HepG2 (cell line): ENCODE results near the gene ZCCHC7. TPM values are rescaled to one million over a fixed set of nuclear protein-coding genes. Genes with fewer than 3 reads are reported as not detected.

Experiments
- ATAC-seq: fragments of 200-7000 bp; cut with Tn5 transposase; 3 replicates; pipeline ENCODE4 v1.9.1; 2020; ENCODE audit warnings: mild to moderate bottlenecking, moderate library complexity
- BruUV-seq: library from RNA; stranded (reverse); fragments of 400-500 nt; replicated peaks from 2 replicates; lab custom pipeline; 2021; lab: Mats Ljungman, UMichigan
- CTCF ChIA-PET: fragments of 300-600 bp; formaldehyde crosslinking; extraction: SDS; loops from one replicate; lab custom pipeline; 2021; ENCODE audit warnings: low total read pairs, inconsistent platforms, low intra/inter-chr PET ratio; lab: Yijun Ruan, JAX
- POLR2A ChIA-PET: fragments of 350-600 bp; sonication (Branson Sonifier 250); formaldehyde crosslinking; loops from one replicate; lab custom pipeline; 2020; ENCODE audit warnings: antibody characterized with exemption, inconsistent platforms; lab: Yijun Ruan, JAX
- DNase-seq: peaks from one replicate; pipeline ENCODE4 v3.0.0-alpha.2; 2015; ENCODE audit warnings: low spot score
- FAIRE-seq: peaks from 3 replicates; lab custom pipeline; 2011; peaks lifted over from hg19 to GRCh38; lab: Jason Lieb, UNC
- H2AFZ ChIP-seq: one replicate; pipeline ENCODE4 v1.6.1; 2011; ENCODE audit warnings: low read length, inconsistent platforms
- H3K27ac ChIP-seq: fragments of 300-600 bp; 3 replicates; pipeline ENCODE4 v1.8.0; 2011; ENCODE audit warnings: mixed run types, mild to moderate bottlenecking, mixed read lengths, low read length, inconsistent platforms; ENCODE audit not compliant: insufficient read depth; ENCODE audit errors: extremely low read length
- H3K27me3 ChIP-seq, 2 experiments: fragments of 200-600 bp in 1 of 2; 2 replicates in 1 of 2; 3 replicates in 1 of 2; pipeline versions ENCODE4 v1.6.0 to v1.8.0; 2011; ENCODE audit warnings: low read length in 2 of 2, mild to moderate bottlenecking in 2 of 2, moderate library complexity in 2 of 2, inconsistent platforms in 1 of 2; ENCODE audit not compliant: insufficient read depth in 2 of 2, control insufficient read depth in 1 of 2
- H3K36me3 ChIP-seq, 2 experiments: fragments of 200-600 bp in 1 of 2; replicated peaks in 1 of 2; 2 replicates in 1 of 2; 3 replicates in 1 of 2; pipeline versions ENCODE4 v1.5.1 to v1.8.0; 2011; ENCODE audit warnings: low read length in 2 of 2, inconsistent platforms in 1 of 2; ENCODE audit not compliant: insufficient read depth in 2 of 2, control insufficient read depth in 1 of 2
- H3K4me1 ChIP-seq: 2 replicates; pipeline ENCODE4 v1.5.1; 2012; ENCODE audit warnings: low read length, inconsistent platforms; ENCODE audit not compliant: insufficient read depth
- H3K4me2 ChIP-seq: 2 replicates; pipeline ENCODE4 v1.6.0; 2011; ENCODE audit warnings: low read depth, low read length, inconsistent platforms
- H3K4me3 ChIP-seq, 3 experiments: fragments of 200-600 bp in 1 of 3; sonication (generic), shearing (Covaris generic) in 1 of 3; replicated peaks in 1 of 3; 2 replicates each; pipeline ENCODE4 v1.5.1; 2011 to 2016; ENCODE audit warnings: low read length in 3 of 3, inconsistent platforms in 2 of 3, low read depth in 2 of 3, mild to moderate bottlenecking in 2 of 3, control low read depth in 1 of 3, mixed read lengths in 1 of 3; ENCODE audit not compliant: insufficient read depth in 1 of 3
- H3K79me2 ChIP-seq: one replicate; pipeline ENCODE4 v1.6.1; 2011; ENCODE audit warnings: low read length, inconsistent platforms; ENCODE audit not compliant: insufficient read depth
- H3K9ac ChIP-seq: 2 replicates; pipeline ENCODE4 v1.6.0; 2011; ENCODE audit warnings: mild to moderate bottlenecking, low read depth, low read length, inconsistent platforms; ENCODE audit not compliant: insufficient read depth
- H3K9me3 ChIP-seq: 2 replicates; pipeline ENCODE4 v1.5.1; 2012; ENCODE audit warnings: mild to moderate bottlenecking, low read length
- H4K20me1 ChIP-seq: 2 replicates; pipeline ENCODE4 v1.6.0; 2011; ENCODE audit warnings: inconsistent platforms, mild to moderate bottlenecking, low read length, moderate library complexity; ENCODE audit not compliant: insufficient read depth
- ASH2L ChIP-seq: fragments of 300-600, 200-600 bp; sonication (generic); IDR thresholded peaks from 2 replicates; pipeline ENCODE4 v1.7.0; 2017; ENCODE audit warnings: low read depth, mild to moderate bottlenecking, moderate library complexity, mixed read lengths, low read length; ENCODE audit not compliant: insufficient read length
- BRCA1 ChIP-seq: sonication (generic); formaldehyde crosslinking; IDR thresholded peaks from 2 replicates; pipeline ENCODE4 v1.4.0; 2020; ENCODE audit warnings: missing genetic modification reagents
- ERF ChIP-seq: IDR thresholded peaks from 2 replicates; pipeline ENCODE4 v1.6.1; 2018; ENCODE audit warnings: missing biosample characterization, missing genetic modification reagents
- GMEB1 ChIP-seq: sonication (generic); formaldehyde crosslinking; IDR thresholded peaks from 2 replicates; pipeline ENCODE4 v1.5.1; 2020; ENCODE audit warnings: missing genetic modification reagents, mild to moderate bottlenecking, borderline replicate concordance
- MED1 ChIP-seq: sonication (generic); formaldehyde crosslinking; IDR thresholded peaks from 2 replicates; pipeline ENCODE4 v1.4.0; 2020; ENCODE audit warnings: missing genetic modification reagents
- MTERF4 ChIP-seq: sonication (generic); formaldehyde crosslinking; IDR thresholded peaks from 2 replicates; pipeline ENCODE4 v1.8.0; 2023; ENCODE audit warnings: mild to moderate bottlenecking, missing genetic modification reagents
- NFE2 ChIP-seq: sonication (generic); formaldehyde crosslinking; IDR thresholded peaks from 2 replicates; pipeline ENCODE4 v1.4.0; 2020; ENCODE audit warnings: missing genetic modification reagents
- SP140L ChIP-seq: sonication (generic); formaldehyde crosslinking; IDR thresholded peaks from 2 replicates; pipeline ENCODE4 v1.4.0; 2020; ENCODE audit warnings: missing genetic modification reagents, borderline replicate concordance
- THAP11 ChIP-seq: IDR thresholded peaks from 2 replicates; pipeline ENCODE4 v1.6.1; 2016; ENCODE audit warnings: missing biosample characterization, missing genetic modification reagents
- ZBTB8A ChIP-seq: sonication (generic); formaldehyde crosslinking; IDR thresholded peaks from 2 replicates; pipeline ENCODE4 v1.4.0; 2020; ENCODE audit warnings: mild to moderate bottlenecking, low read depth, missing genetic modification reagents, borderline replicate concordance
- ZNF138 ChIP-seq: sonication (generic); formaldehyde crosslinking; IDR thresholded peaks from 2 replicates; pipeline ENCODE4 v1.5.0; 2020; ENCODE audit warnings: mild to moderate bottlenecking, low read depth, missing genetic modification reagents
- ZNF552 ChIP-seq: sonication (generic); formaldehyde crosslinking; IDR thresholded peaks from 2 replicates; pipeline ENCODE4 v1.9.0; 2022; ENCODE audit warnings: missing genetic modification reagents, mild to moderate bottlenecking, borderline replicate concordance
- ZNF572 ChIP-seq: sonication (generic); formaldehyde crosslinking; IDR thresholded peaks from 2 replicates; pipeline ENCODE4 v1.5.1; 2020; ENCODE audit warnings: mild to moderate bottlenecking, missing genetic modification reagents
- ZNF747 ChIP-seq: sonication (generic); formaldehyde crosslinking; IDR thresholded peaks from 2 replicates; pipeline ENCODE4 v1.8.1; 2023; ENCODE audit warnings: missing genetic modification reagents, mild to moderate bottlenecking, borderline replicate concordance
- ZNF788 ChIP-seq: sonication (generic); formaldehyde crosslinking; IDR thresholded peaks from 2 replicates; pipeline ENCODE4 v1.5.0; 2020; ENCODE audit warnings: mild to moderate bottlenecking, missing genetic modification reagents, borderline replicate concordance
- ZNF83 ChIP-seq: sonication (generic); formaldehyde crosslinking; IDR thresholded peaks from 2 replicates; pipeline ENCODE4 v1.4.0; 2020; ENCODE audit warnings: missing genetic modification reagents, mild to moderate bottlenecking, borderline replicate concordance
- ZSCAN30 ChIP-seq: sonication (generic); formaldehyde crosslinking; IDR thresholded peaks from 2 replicates; pipeline ENCODE4 v1.5.0; 2020; ENCODE audit warnings: mild to moderate bottlenecking, missing genetic modification reagents
- WGBS: methylation state at CpG from one replicate; pipeline ENCODE4 v1.1.6; 2017; ENCODE audit warnings: low lambda C conversion rate; 5-methylcytosine and 5-hydroxymethylcytosine counted together
- in situ Hi-C: cut with HindIII; loops from 2 replicates; pipeline ENCODE4 v1.10.0; 2017; ENCODE audit warnings: low pct_unique_long_range_greater_than_20kb; ENCODE audit not compliant: extremely low pct_ligation_motif_present
- intact Hi-C: fragments of 100-400 bp; cut with micrococcal nuclease; formaldehyde crosslinking; loops from one replicate; pipeline ENCODE4 v1.10.0; 2022; ENCODE audit not compliant: unreplicated experiment
- polyA plus RNA-seq, 8 experiments: library from polyadenylated mRNA; depleted of rRNA in 3 of 8; stranded (reverse) in 7 of 8; unstranded in 1 of 8; fragments of >200 nt; fragmentation: Illumina TruSeq in 4 of 8; extraction: Trizol in 4 of 8; gene quantifications; 2 replicates each; pipeline versions ENCODE4 v1.2.1 to v1.2.3, GENCODE V29; 2011 to 2016; ENCODE audit warnings: low read depth in 4 of 8, missing spikeins in 1 of 8, mixed read lengths in 1 of 8; ENCODE audit not compliant: insufficient read depth in 1 of 8
- total RNA-seq, 5 experiments: library from RNA; depleted of rRNA; stranded (reverse); fragments of >200 nt; fragmentation: Illumina TruSeq; extraction: Trizol; gene quantifications; 2 replicates each; pipeline ENCODE4 v1.2.3, GENCODE V29; 2016; ENCODE audit warnings: low read depth in 1 of 5
- TF ChIP-seq, protein P1 (sequence below): sonication (generic); formaldehyde crosslinking; IDR thresholded peaks from 2 replicates; pipeline ENCODE4 v1.4.0; 2020; ENCODE audit warnings: missing genetic modification reagents

ZCCHC7 gene
- total and polyA plus RNA-seq, 2 of the 13 experiments (the other 11 are each of a cell fraction or from before 2014, with no cell fraction given): 13.6 to 19.3 TPM

DNA sequence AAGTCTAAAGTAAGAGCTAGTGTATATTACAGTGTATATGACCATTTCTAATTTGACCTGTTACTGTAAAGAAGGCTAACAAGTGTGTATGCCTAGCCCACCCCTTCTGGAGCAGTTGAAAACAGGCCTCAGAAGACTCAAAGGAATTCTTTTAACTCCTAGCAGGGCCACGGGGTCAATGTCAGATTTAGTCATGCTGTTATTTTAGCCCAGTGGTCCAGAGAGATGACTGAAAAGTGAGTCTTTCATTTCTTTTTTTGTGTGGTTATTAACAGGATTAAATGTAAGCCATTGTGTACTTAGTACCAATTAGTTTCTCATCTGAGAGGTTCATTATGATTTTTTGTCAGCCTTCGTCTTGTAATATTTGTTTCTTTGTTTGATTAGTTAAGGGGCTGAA lies 24.4 kb downstream of the ZCCHC7 start:
- FAIRE-seq (no peak), DNase-seq (peak; percentile 15), ATAC-seq (no peak)
- 78% methylated on average over 2 of the region's 2 CpGs for WGBS
- Histone ChIP-seq H3K36me3 (no peaks in the 10 kb centered on the region), H3K27ac (no peak overlapping the region), H2AFZ (no peak overlapping the region), H3K9me3 (no peaks in the 10 kb centered on the region), H3K4me3 (no peak overlapping the region), H4K20me1 (no peaks in the 10 kb centered on the region), H3K4me1 (peaks cover 8% of the 10 kb centered on the region), H3K79me2 (peaks cover 6% of the 10 kb centered on the region), H3K27me3 (no peaks in the 10 kb centered on the region), H3K4me2 (no peak overlapping the region), H3K9ac (no peak overlapping the region)
- no TSS peak for BruUV-seq
- ChIA-PET CTCF (no interaction called here), POLR2A (no interaction called here)
- intact Hi-C loops: no loop called here
- in situ Hi-C loops: no loop called here
- TF ChIP-seq ZBTB8A (CRISPR knock-in tag) (no peak), NFE2 (no peak), GMEB1 (CRISPR knock-in tag) (no peak), MED1 (CRISPR knock-in tag) (no peak)

DNA sequence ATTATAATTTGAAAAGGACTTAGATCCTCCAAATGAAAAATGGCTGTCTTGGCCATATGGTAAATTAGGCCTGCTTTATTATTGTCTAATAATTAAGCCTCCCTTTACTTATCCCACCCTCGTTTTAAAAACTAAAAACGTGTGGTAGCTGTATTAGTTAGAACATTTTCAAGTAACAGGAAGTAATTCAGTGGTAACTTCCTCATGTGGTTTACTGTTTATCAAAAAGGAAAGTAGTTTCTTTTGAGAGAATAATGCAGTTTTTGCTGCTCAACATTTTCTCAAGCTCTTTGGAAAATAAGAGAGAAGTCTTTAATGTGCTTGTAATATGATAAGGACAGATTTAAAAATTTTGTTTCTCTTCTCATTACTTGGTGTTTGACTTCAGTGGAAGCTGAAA lies 26.0 kb downstream of the ZCCHC7 start:
- Histone ChIP-seq H3K4me1 (peaks cover 8% of the 10 kb centered on the region), H3K4me3 (no peak overlapping the region), H3K36me3 (no peaks in the 10 kb centered on the region), H3K79me2 (peaks cover 6% of the 10 kb centered on the region), H4K20me1 (no peaks in the 10 kb centered on the region), H3K9ac (no peak overlapping the region), H2AFZ (no peak overlapping the region), H3K27me3 (no peaks in the 10 kb centered on the region), H3K9me3 (no peaks in the 10 kb centered on the region), H3K27ac (no peak overlapping the region), H3K4me2 (no peak overlapping the region)
- DNase-seq (no peak), FAIRE-seq (no peak), ATAC-seq (no peak)
- 85% methylated on average over 2 of the region's 2 CpGs for whole genome bisulfite sequencing
- intact Hi-C loops (no loop called here), in situ Hi-C loops (no loop called here)
- ChIA-PET POLR2A (no interaction called here), CTCF (no interaction called here)
- no TSS peak for BruUV-seq
- TF ChIP-seq ERF (CRISPR knock-in tag): no peak
- TF ChIP-seq ZNF788 (CRISPR knock-in tag): no peak
- no peak for TF ChIP-seq ZNF552 (CRISPR knock-in tag)
- no peak for TF ChIP-seq ZNF138 (CRISPR knock-in tag)
- no peak for TF ChIP-seq ZNF83 (CRISPR knock-in tag)
- TF ChIP-seq ZSCAN30 (CRISPR knock-in tag): no peak
- TF ChIP-seq MTERF4 (CRISPR knock-in tag): no peak
- TF ChIP-seq ASH2L: no peak
- no peak for TF ChIP-seq BRCA1
- no peak for TF ChIP-seq ZNF747
- no peak for TF ChIP-seq SP140L (CRISPR knock-in tag)
- no peak for TF ChIP-seq ZNF572 (CRISPR knock-in tag)
- TF ChIP-seq, protein P1, sequence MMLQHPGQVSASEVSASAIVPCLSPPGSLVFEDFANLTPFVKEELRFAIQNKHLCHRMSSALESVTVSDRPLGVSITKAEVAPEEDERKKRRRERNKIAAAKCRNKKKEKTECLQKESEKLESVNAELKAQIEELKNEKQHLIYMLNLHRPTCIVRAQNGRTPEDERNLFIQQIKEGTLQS (CRISPR knock-in tag): no peak
- no peak for TF ChIP-seq THAP11 (CRISPR knock-in tag)
